ENCODE data around the gene HTRA1. TPM values are rescaled to one million over a fixed set of nuclear protein-coding genes. Genes with fewer than 3 reads are reported as not detected.

The HTRA1 gene
- 100 to 1,000 TPM in 6 of 10 donors, 10 to 100 TPM in 4; 86.1 to 172 (median 119) TPM for polyA plus RNA-seq (ENCODE audit: insufficient read length in 10 of 10)
- long read RNA-seq, donor 1, transcript HTRA1-201 (9 exons, 2,120 nt), result major isoform, 28 of 47 reads
- long read RNA-seq, donor 1, transcript HTRA1-202 (6 exons, 1,214 nt), result minor isoform, 5 of 47 reads
- long read RNA-seq, donor 1, partial matches to known transcripts, result 14 of 47 reads
- long read RNA-seq, donor 1, other reads (novel, unspliced or antisense), result 0 of 47 reads
- long read RNA-seq, donor 2, transcript HTRA1-201 (9 exons, 2,120 nt), result major isoform, 22 of 28 reads
- long read RNA-seq, donor 2, transcript HTRA1-202 (6 exons, 1,214 nt), result minor isoform, 6 of 28 reads
- long read RNA-seq, donor 2, partial matches to known transcripts, result 0 of 28 reads
- long read RNA-seq, donor 2, other reads (novel, unspliced or antisense), result 0 of 28 reads
- long read RNA-seq, donor 3, result 0 reads
- long read RNA-seq, donor 4, transcript HTRA1-202 (6 exons, 1,214 nt), result minor isoform, 5 of 54 reads
- long read RNA-seq, donor 4, transcript HTRA1-201 (9 exons, 2,120 nt), result major isoform, 38 of 54 reads
- long read RNA-seq, donor 4, partial matches to known transcripts, result 11 of 54 reads
- long read RNA-seq, donor 4, other reads (novel, unspliced or antisense), result 0 of 54 reads
- long read RNA-seq, donor 5, transcript HTRA1-201 (9 exons, 2,120 nt), result major isoform, 38 of 47 reads
- long read RNA-seq, donor 5, partial matches to known transcripts, result 6 of 47 reads
- long read RNA-seq, donor 5, other reads (novel, unspliced or antisense), result 0 of 47 reads
- long read RNA-seq, donor 6, transcript HTRA1-202 (6 exons, 1,214 nt), result minor isoform, 11 of 93 reads
- long read RNA-seq, donor 6, transcript HTRA1-201 (9 exons, 2,120 nt), result major isoform, 58 of 93 reads
- long read RNA-seq, donor 6, partial matches to known transcripts, result 24 of 93 reads
- long read RNA-seq, donor 6, other reads (novel, unspliced or antisense), result 0 of 93 reads
- long read RNA-seq, donor 7, transcript HTRA1-201 (9 exons, 2,120 nt), result major isoform, 25 of 38 reads
- long read RNA-seq, donor 7, partial matches to known transcripts, result 13 of 38 reads
- long read RNA-seq, donor 7, other reads (novel, unspliced or antisense), result 0 of 38 reads
- long read RNA-seq, donor 8, transcript HTRA1-202 (6 exons, 1,214 nt), result minor isoform, 7 of 24 reads
- long read RNA-seq, donor 8, transcript HTRA1-201 (9 exons, 2,120 nt), result major isoform, 17 of 24 reads
- long read RNA-seq, donor 8, partial matches to known transcripts, result 0 of 24 reads
- long read RNA-seq, donor 8, other reads (novel, unspliced or antisense), result 0 of 24 reads
- long read RNA-seq, donor 9, partial matches to known transcripts, result 0 of 1 reads
- long read RNA-seq, donor 9, other reads (novel, unspliced or antisense), result 0 of 1 reads

- DNase-seq, result peak; percentile 65 to 85 (median 80)
Observed at GRCh38 chr10:122461367-122461728, at the start of gene HTRA1. Gene HTRA1 (plus strand): TSS chr10:122461553. CDS start chr10:122461653, 100 bp downstream.

GRCh38 chr10:122413327-122413726 lies 48.0 kb upstream of the HTRA1 start:
- no peak for DNase-seq

- DNase-seq, result no peak
Observed at GRCh38 chr10:122417667-122418066, 43.7 kb upstream of the HTRA1 start.

GRCh38 chr10:122419016-122419415 lies 42.3 kb upstream of the HTRA1 start:
- DNase-seq, result no peak

- DNase-seq, result peak; percentile 52 to 78 (median 68)
Observed at GRCh38 chr10:122419876-122420623, 41.3 kb upstream of the HTRA1 start.

- DNase-seq, result no peak
Observed at GRCh38 chr10:122420624-122421007, 40.7 kb upstream of the HTRA1 start.

- no peak for DNase-seq
Observed at GRCh38 chr10:122421054-122421625, 40.2 kb upstream of the HTRA1 start.

- DNase-seq, result no peak
Observed at GRCh38 chr10:122421742-122422141, 39.6 kb upstream of the HTRA1 start.

- DNase-seq, result no peak
Observed at GRCh38 chr10:122422266-122422989, 38.9 kb upstream of the HTRA1 start.

GRCh38 chr10:122424059-122424458 lies 37.3 kb upstream of the HTRA1 start:
- no peak for DNase-seq

- DNase-seq, result no peak
Observed at GRCh38 chr10:122426829-122427228, 34.5 kb upstream of the HTRA1 start.

- DNase-seq, result no peak
Observed at GRCh38 chr10:122427280-122427679, 34.1 kb upstream of the HTRA1 start.

GRCh38 chr10:122435212-122435827 lies 26.0 kb upstream of the HTRA1 start:
- peak; percentile 30 to 62 (median 45) for DNase-seq

GRCh38 chr10:122441961-122442360 lies 19.4 kb upstream of the HTRA1 start:
- DNase-seq, result no peak

- DNase-seq, result no peak
Observed at GRCh38 chr10:122445469-122445868, 15.9 kb upstream of the HTRA1 start.

- no peak for DNase-seq
Observed at GRCh38 chr10:122445904-122446303, 15.4 kb upstream of the HTRA1 start.

GRCh38 chr10:122446668-122447423 lies 14.5 kb upstream of the HTRA1 start:
- DNase-seq, result no peak

GRCh38 chr10:122448600-122448999 lies 12.8 kb upstream of the HTRA1 start:
- no peak for DNase-seq

GRCh38 chr10:122449153-122449552 lies 12.2 kb upstream of the HTRA1 start:
- DNase-seq, result no peak

Data from muscle of back (tissue), 13 donors.